HG03064 (cell line): Measurements from ENCODE around the gene CA6.
"Not testable (repeated sequence)": the region's sequence is repeated elsewhere in the genome, so short reads cannot be mapped to it uniquely, and the experiment has no call there.

Source experiments
- ATAC-seq: cut with Tn5 transposase; IDR thresholded peaks from one replicate; pipeline ENCODE4 v1.9.1; 2021; ENCODE audit warnings: low read depth; ENCODE audit not compliant: unreplicated experiment

CA6 gene

GRCh38 chr1:8945568-8945967 is at the start of gene CA6:
TSS of gene CA6 (plus strand) at chr1:8945868. CDS start at chr1:8945887, 19 bp downstream.
- no peak for ATAC-seq

GRCh38 chr1:8896775-8897174 is 48.9 kb upstream of the CA6 start:
- ATAC-seq = not testable (repeated sequence)

GRCh38 chr1:8897505-8897904 is 48.2 kb upstream of the CA6 start:
- not testable (repeated sequence) for ATAC-seq

- ATAC-seq = not testable (repeated sequence)
Observed at GRCh38 chr1:8898418-8898817, 47.2 kb upstream of the CA6 start.

- no peak for ATAC-seq
Observed at GRCh38 chr1:8899046-8899445, 46.6 kb upstream of the CA6 start.

GRCh38 chr1:8900684-8901083 is 45.0 kb upstream of the CA6 start:
- not testable (repeated sequence) for ATAC-seq

- ATAC-seq = no peak
Observed at GRCh38 chr1:8902765-8903164, 42.9 kb upstream of the CA6 start.

GRCh38 chr1:8903410-8903809 is 42.3 kb upstream of the CA6 start:
- ATAC-seq = no peak

- no peak for ATAC-seq
Observed at GRCh38 chr1:8903908-8904650, 41.6 kb upstream of the CA6 start.

- no peak for ATAC-seq
Observed at GRCh38 chr1:8905582-8906191, 40.0 kb upstream of the CA6 start.

- no peak for ATAC-seq
Observed at GRCh38 chr1:8908388-8909151, 37.1 kb upstream of the CA6 start.

GRCh38 chr1:8910331-8910730 is 35.3 kb upstream of the CA6 start:
- ATAC-seq = no peak

- no peak for ATAC-seq
Observed at GRCh38 chr1:8910914-8911313, 34.8 kb upstream of the CA6 start.

- no peak for ATAC-seq
Observed at GRCh38 chr1:8911416-8912309, 34.0 kb upstream of the CA6 start.

- no peak for ATAC-seq
Observed at GRCh38 chr1:8913457-8913856, 32.2 kb upstream of the CA6 start.

GRCh38 chr1:8914466-8914865 is 31.2 kb upstream of the CA6 start:
- ATAC-seq = no peak

GRCh38 chr1:8915446-8915845 is 30.2 kb upstream of the CA6 start:
- no peak for ATAC-seq

- ATAC-seq = not testable (repeated sequence)
Observed at GRCh38 chr1:8917536-8917935, 28.1 kb upstream of the CA6 start.

- no peak for ATAC-seq
Observed at GRCh38 chr1:8922962-8923361, 22.7 kb upstream of the CA6 start.

GRCh38 chr1:8925406-8925805 is 20.3 kb upstream of the CA6 start:
- ATAC-seq = no peak

- no peak for ATAC-seq
Observed at GRCh38 chr1:8925960-8926359, 19.7 kb upstream of the CA6 start.
